ENCODE results near the gene DCAF15.

Gene DCAF15

GRCh38 chr19:13957051-13957450 lies 4.7 kb downstream of the DCAF15 start:
- in situ Hi-C loops (cut with HindIII; ENCODE audit: low pct_unique_long_range_greater_than_20kb, low sequenced_read_pairs), result no loop called here
- DNase-seq (ENCODE audit: low read depth in 1 of 2, low spot score in 1 of 2), result no peak
- TF ChIP-seq JUND (IDR thresholded peaks at IDR 0.05; ENCODE audit: low read depth), result no peak

- in situ Hi-C loops (cut with HindIII; ENCODE audit: low pct_unique_long_range_greater_than_20kb, low sequenced_read_pairs), result no loop called here
- TF ChIP-seq JUND (IDR thresholded peaks at IDR 0.05; ENCODE audit: low read depth), result no peak
- no peak for DNase-seq (ENCODE audit: low read depth in 1 of 2, low spot score in 1 of 2)
These were observed 5.7 kb downstream of the DCAF15 start for GRCh38 chr19:13958043-13958442.

GRCh38 chr19:13959141-13959961 lies 7.0 kb downstream of the DCAF15 start:
- no peak for DNase-seq (ENCODE audit: low read depth in 1 of 2, low spot score in 1 of 2)
- in situ Hi-C loops (cut with HindIII; ENCODE audit: low pct_unique_long_range_greater_than_20kb, low sequenced_read_pairs), result no loop called here
- TF ChIP-seq JUND (IDR thresholded peaks at IDR 0.05; ENCODE audit: low read depth), result no peak

- in situ Hi-C loops (cut with HindIII; ENCODE audit: low pct_unique_long_range_greater_than_20kb, low sequenced_read_pairs), result no loop called here
- no peak for DNase-seq (ENCODE audit: low read depth in 1 of 2, low spot score in 1 of 2)
- TF ChIP-seq JUND (IDR thresholded peaks at IDR 0.05; ENCODE audit: low read depth), result no peak
These were observed 7.9 kb downstream of the DCAF15 start for GRCh38 chr19:13959962-13960862.

DNA sequence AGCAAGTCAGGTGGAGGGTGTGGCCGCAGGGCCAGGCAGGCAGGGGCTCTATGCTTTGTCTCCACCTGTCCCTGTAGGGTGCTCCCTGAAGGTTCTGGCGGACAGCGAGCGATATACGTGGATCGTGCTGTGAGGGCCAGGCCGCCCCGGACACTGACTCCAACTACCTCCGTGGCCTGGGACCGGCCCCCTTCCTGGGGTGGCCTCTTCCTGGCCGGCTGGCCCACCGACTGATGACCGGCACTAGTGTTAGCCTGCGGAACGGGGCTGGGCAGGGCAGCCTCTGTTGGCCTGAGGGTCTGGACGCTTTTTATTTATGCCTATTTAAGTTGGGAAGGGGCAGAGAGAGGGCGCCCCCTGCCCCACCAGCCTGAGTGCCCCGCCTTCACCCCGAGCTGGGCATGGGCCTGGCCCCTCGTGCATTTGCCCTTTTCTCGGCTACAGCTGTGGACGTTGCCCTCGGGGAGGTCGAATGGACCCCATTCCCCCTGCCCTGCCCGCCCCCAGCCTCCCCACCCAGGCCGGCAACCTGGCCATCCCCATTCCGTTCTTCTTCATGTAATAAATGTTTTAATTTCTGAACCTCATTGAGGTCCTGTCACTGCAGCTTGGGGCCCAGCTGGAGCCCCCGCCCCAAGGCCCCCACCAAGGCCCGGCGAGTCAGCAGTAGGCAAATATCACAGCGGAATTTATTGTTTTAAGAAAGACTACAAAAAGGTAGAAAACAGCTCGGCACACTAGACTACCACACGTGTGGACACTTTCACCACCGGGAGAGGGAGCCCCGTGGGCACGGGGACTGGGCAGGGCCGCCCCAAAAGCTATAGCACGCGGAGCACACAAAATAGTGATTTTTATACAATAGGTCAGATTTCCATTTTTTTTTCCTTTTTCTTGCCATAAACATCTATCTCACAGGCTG lies 8.8 kb downstream of the DCAF15 start:
- no peak for DNase-seq (ENCODE audit: low read depth in 1 of 2, low spot score in 1 of 2)
- TF ChIP-seq JUND (IDR thresholded peaks at IDR 0.05; ENCODE audit: low read depth), result no peak
- in situ Hi-C loops (cut with HindIII; ENCODE audit: low pct_unique_long_range_greater_than_20kb, low sequenced_read_pairs), result no loop called here

GRCh38 chr19:13961826-13962698 lies 9.8 kb downstream of the DCAF15 start:
- TF ChIP-seq JUND (IDR thresholded peaks at IDR 0.05; ENCODE audit: low read depth), result no peak
- DNase-seq (ENCODE audit: low read depth in 1 of 2, low spot score in 1 of 2), result no peak
- in situ Hi-C loops (cut with HindIII; ENCODE audit: low pct_unique_long_range_greater_than_20kb, low sequenced_read_pairs), result no loop called here

GRCh38 chr19:13962699-13963602 lies 10.6 kb downstream of the DCAF15 start:
- TF ChIP-seq JUND (IDR thresholded peaks at IDR 0.05; ENCODE audit: low read depth), result no peak
- DNase-seq (ENCODE audit: low read depth in 1 of 2, low spot score in 1 of 2), result no peak
- in situ Hi-C loops (cut with HindIII; ENCODE audit: low pct_unique_long_range_greater_than_20kb, low sequenced_read_pairs), result no loop called here

DNA sequence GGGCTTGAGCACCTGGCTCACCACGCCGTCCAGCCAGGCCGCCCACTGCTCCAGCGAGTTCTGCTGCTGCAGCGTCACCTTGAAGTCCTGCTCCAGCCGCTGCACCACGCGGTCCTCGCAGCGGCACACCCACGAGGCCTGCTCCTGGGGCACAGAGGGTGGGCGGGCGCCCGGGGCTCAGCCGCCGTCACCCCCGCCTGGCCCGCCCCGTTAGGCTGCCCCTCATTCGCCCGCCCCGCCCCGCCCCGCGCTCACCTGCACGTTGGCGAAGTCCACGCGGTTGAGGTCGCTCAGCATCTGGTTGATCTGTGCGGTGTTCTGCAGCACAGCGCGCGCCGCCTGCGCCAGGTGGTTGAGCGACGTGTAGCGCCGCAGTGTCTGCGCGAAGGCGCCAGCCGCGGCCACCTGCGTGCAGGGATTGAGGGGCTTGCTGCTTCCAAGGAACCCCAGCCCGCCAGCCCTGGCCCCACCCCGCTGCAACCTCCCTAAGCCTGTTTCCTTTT lies 11.3 kb downstream of the DCAF15 start:
- in situ Hi-C loops (cut with HindIII; ENCODE audit: low pct_unique_long_range_greater_than_20kb, low sequenced_read_pairs), result no loop called here
- DNase-seq (ENCODE audit: low read depth in 1 of 2, low spot score in 1 of 2), result no peak
- TF ChIP-seq JUND (IDR thresholded peaks at IDR 0.05; ENCODE audit: low read depth), result no peak

- DNase-seq (ENCODE audit: low read depth in 1 of 2, low spot score in 1 of 2), result no peak
- no peak for TF ChIP-seq JUND (IDR thresholded peaks at IDR 0.05; ENCODE audit: low read depth)
These were observed 12.5 kb downstream of the DCAF15 start for GRCh38 chr19:13964776-13965175.

GRCh38 chr19:13965377-13965896 lies 13.1 kb downstream of the DCAF15 start:
- in situ Hi-C loops (cut with HindIII; ENCODE audit: low pct_unique_long_range_greater_than_20kb, low sequenced_read_pairs), result no loop called here
- TF ChIP-seq JUND (IDR thresholded peaks at IDR 0.05; ENCODE audit: low read depth), result no peak

More at GRCh38 chr19:13964776-13965175, 12.5 kb downstream of the DCAF15 start:
- in situ Hi-C loops (cut with HindIII; ENCODE audit: low pct_unique_long_range_greater_than_20kb, low sequenced_read_pairs), result no loop called here

More at GRCh38 chr19:13965377-13965896, 13.1 kb downstream of the DCAF15 start:
- DNase-seq (ENCODE audit: low read depth in 1 of 2, low spot score in 1 of 2), result no peak
